ENCODE measurements around the gene GLI2. TPM values are rescaled to one million over a fixed set of nuclear protein-coding genes. Genes with fewer than 3 reads are reported as not detected.

The GLI2 gene
- total RNA-seq, 1 donor = 10.1 TPM

- TF ChIP-seq, protein P1, sequence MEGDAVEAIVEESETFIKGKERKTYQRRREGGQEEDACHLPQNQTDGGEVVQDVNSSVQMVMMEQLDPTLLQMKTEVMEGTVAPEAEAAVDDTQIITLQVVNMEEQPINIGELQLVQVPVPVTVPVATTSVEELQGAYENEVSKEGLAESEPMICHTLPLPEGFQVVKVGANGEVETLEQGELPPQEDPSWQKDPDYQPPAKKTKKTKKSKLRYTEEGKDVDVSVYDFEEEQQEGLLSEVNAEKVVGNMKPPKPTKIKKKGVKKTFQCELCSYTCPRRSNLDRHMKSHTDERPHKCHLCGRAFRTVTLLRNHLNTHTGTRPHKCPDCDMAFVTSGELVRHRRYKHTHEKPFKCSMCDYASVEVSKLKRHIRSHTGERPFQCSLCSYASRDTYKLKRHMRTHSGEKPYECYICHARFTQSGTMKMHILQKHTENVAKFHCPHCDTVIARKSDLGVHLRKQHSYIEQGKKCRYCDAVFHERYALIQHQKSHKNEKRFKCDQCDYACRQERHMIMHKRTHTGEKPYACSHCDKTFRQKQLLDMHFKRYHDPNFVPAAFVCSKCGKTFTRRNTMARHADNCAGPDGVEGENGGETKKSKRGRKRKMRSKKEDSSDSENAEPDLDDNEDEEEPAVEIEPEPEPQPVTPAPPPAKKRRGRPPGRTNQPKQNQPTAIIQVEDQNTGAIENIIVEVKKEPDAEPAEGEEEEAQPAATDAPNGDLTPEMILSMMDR (IDR thresholded peaks at IDR 0.05; ENCODE audit: extremely low read depth, low read depth, low read length) = no peak
- Histone ChIP-seq H3K4me3 (ENCODE audit: insufficient read depth, low read length) (no peak overlapping the region), H3K27ac (ENCODE audit: low read depth, low read length) (peak overlapping the region; percentile 77), H3K27me3 (ENCODE audit: insufficient read depth, low read length) (no peaks in the 10 kb centered on the region), H3K4me2 (ENCODE audit: insufficient read depth, low read length) (no peak overlapping the region), H4K20me1 (ENCODE audit: insufficient read depth, low read length) (peaks cover 49% of the 10 kb centered on the region), H2AFZ (ENCODE audit: low read length) (no peak overlapping the region), H3K36me3 (ENCODE audit: insufficient read depth, low read length) (no peaks in the 10 kb centered on the region), H3K9me3 (ENCODE audit: low read depth, low read length) (no peaks in the 10 kb centered on the region), H3K4me1 (ENCODE audit: insufficient read depth, low read length) (peaks cover 20% of the 10 kb centered on the region), H3K79me2 (ENCODE audit: insufficient read depth, low read length) (peaks cover 91% of the 10 kb centered on the region)
- no peak for DNase-seq (ENCODE audit: insufficient read length, low spot score, missing footprints)
These were observed 13.1 kb downstream of the GLI2 start for GRCh38 chr2:120748741-120749140.

- peaks cover 26% of the 10 kb centered on the region for H3K4me1 ChIP-seq (ENCODE audit: insufficient read depth, low read length)
- no peaks in the 10 kb centered on the region for H3K27me3 ChIP-seq (ENCODE audit: insufficient read depth, low read length)
- peak overlapping the region; percentile 77 for H3K27ac ChIP-seq (ENCODE audit: low read depth, low read length)
- no peaks in the 10 kb centered on the region for H3K9me3 ChIP-seq (ENCODE audit: low read depth, low read length)
- peak overlapping the region; percentile 49 for H3K4me2 ChIP-seq (ENCODE audit: insufficient read depth, low read length)
- TF ChIP-seq, protein P1 (IDR thresholded peaks at IDR 0.05; ENCODE audit: extremely low read depth, low read depth, low read length) = no peak
- no peak overlapping the region for H2AFZ ChIP-seq (ENCODE audit: low read length)
- peaks cover 89% of the 10 kb centered on the region for H3K79me2 ChIP-seq (ENCODE audit: insufficient read depth, low read length)
- H3K4me3 ChIP-seq (ENCODE audit: insufficient read depth, low read length) = peak overlapping the region; percentile 11
- peaks cover 39% of the 10 kb centered on the region for H4K20me1 ChIP-seq (ENCODE audit: insufficient read depth, low read length)
- H3K36me3 ChIP-seq (ENCODE audit: insufficient read depth, low read length) = no peaks in the 10 kb centered on the region
- peak; percentile 81 for DNase-seq (ENCODE audit: insufficient read length, low spot score, missing footprints)
These were observed 14.1 kb downstream of the GLI2 start for GRCh38 chr2:120749506-120750431.

- Histone ChIP-seq H3K9me3 (ENCODE audit: low read depth, low read length) (no peaks in the 10 kb centered on the region), H3K36me3 (ENCODE audit: insufficient read depth, low read length) (no peaks in the 10 kb centered on the region), H3K79me2 (ENCODE audit: insufficient read depth, low read length) (peaks cover 85% of the 10 kb centered on the region), H3K27ac (ENCODE audit: low read depth, low read length) (peak overlapping the region; percentile 77), H3K4me3 (ENCODE audit: insufficient read depth, low read length) (no peak overlapping the region), H4K20me1 (ENCODE audit: insufficient read depth, low read length) (peaks cover 30% of the 10 kb centered on the region), H2AFZ (ENCODE audit: low read length) (peak overlapping the region; percentile 39), H3K4me2 (ENCODE audit: insufficient read depth, low read length) (peak overlapping the region; percentile 49), H3K27me3 (ENCODE audit: insufficient read depth, low read length) (no peaks in the 10 kb centered on the region), H3K4me1 (ENCODE audit: insufficient read depth, low read length) (peaks cover 32% of the 10 kb centered on the region)
- TF ChIP-seq, protein P1 (IDR thresholded peaks at IDR 0.05; ENCODE audit: extremely low read depth, low read depth, low read length) = no peak
- DNase-seq (ENCODE audit: insufficient read length, low spot score, missing footprints) = peak; percentile 94
These were observed 15.0 kb downstream of the GLI2 start for GRCh38 chr2:120750488-120751210.

DNA sequence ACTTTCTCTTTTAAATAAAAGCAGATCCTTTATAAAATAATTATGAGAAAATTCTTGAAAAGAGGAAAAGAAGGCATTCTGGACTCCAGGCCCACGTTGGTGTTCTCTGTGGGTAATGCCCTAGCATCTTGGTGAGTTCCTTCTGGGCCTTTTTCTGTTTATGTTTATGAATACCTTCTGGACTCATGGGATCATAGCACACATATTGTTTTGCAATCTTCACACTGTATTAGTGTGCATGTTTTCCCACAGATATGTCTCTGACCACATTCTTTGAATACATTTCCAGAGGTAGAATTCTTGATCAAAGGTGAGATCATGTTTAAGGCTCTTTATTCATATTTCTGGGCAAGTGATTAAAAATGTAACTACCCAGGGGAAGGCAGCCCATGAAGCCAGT is 15.9 kb downstream of the GLI2 start:
- no peak overlapping the region for H2AFZ ChIP-seq (ENCODE audit: low read length)
- H3K27ac ChIP-seq (ENCODE audit: low read depth, low read length) = peak overlapping the region; percentile 77
- no peaks in the 10 kb centered on the region for H3K36me3 ChIP-seq (ENCODE audit: insufficient read depth, low read length)
- peaks cover 25% of the 10 kb centered on the region for H4K20me1 ChIP-seq (ENCODE audit: insufficient read depth, low read length)
- H3K4me3 ChIP-seq (ENCODE audit: insufficient read depth, low read length) = no peak overlapping the region
- peaks cover 36% of the 10 kb centered on the region for H3K4me1 ChIP-seq (ENCODE audit: insufficient read depth, low read length)
- H3K9me3 ChIP-seq (ENCODE audit: low read depth, low read length) = no peaks in the 10 kb centered on the region
- TF ChIP-seq, protein P1 (IDR thresholded peaks at IDR 0.05; ENCODE audit: extremely low read depth, low read depth, low read length) = no peak
- no peaks in the 10 kb centered on the region for H3K27me3 ChIP-seq (ENCODE audit: insufficient read depth, low read length)
- H3K4me2 ChIP-seq (ENCODE audit: insufficient read depth, low read length) = no peak overlapping the region
- no peak for DNase-seq (ENCODE audit: insufficient read length, low spot score, missing footprints)
- peaks cover 83% of the 10 kb centered on the region for H3K79me2 ChIP-seq (ENCODE audit: insufficient read depth, low read length)
